Tibial nerve (tissue), 4 donors: ENCODE results near the gene PLEKHF1. TPM values are rescaled to one million over a fixed set of nuclear protein-coding genes. Genes with fewer than 3 reads are reported as not detected.

Experiments
- DNase-seq, 2 donors: peaks; one replicate each; pipeline ENCODE4 v3.0.0-alpha.2; 2019; ENCODE audit warnings: low spot score in 2 of 2
- H3K27ac ChIP-seq, 4 donors: fragments of 200-600 bp; sonication (generic) in 3 of 4; one replicate each; pipeline ENCODE4 v1.5.1; 2017 to 2019; ENCODE audit warnings: mild to moderate bottlenecking in 1 of 4
- H3K27me3 ChIP-seq, 2 donors: fragments of 200-600 bp; sonication (generic) in 1 of 2; one replicate each; pipeline versions ENCODE4 v1.5.1 to v1.6.0; 2017 to 2019
- H3K36me3 ChIP-seq, 3 donors: fragments of 200-600 bp; sonication (generic); one replicate each; pipeline ENCODE4 v1.5.1; 2018 to 2019
- H3K4me1 ChIP-seq, 4 donors: fragments of 200-600 bp; sonication (generic) in 3 of 4; one replicate each; pipeline ENCODE4 v1.5.1; 2017 to 2019
- H3K4me3 ChIP-seq, 4 donors: fragments of 200-600 bp; sonication (generic) in 3 of 4; one replicate each; pipeline ENCODE4 v1.5.1; 2017 to 2019; ENCODE audit warnings: mild to moderate bottlenecking in 1 of 4, moderate library complexity in 1 of 4
- H3K9me3 ChIP-seq, 4 donors: fragments of 200-600 bp; sonication (generic) in 3 of 4; one replicate each; pipeline ENCODE4 v1.5.1; 2017 to 2019
- CTCF ChIP-seq, 5 experiments: fragments of 200-600 bp in 3 of 5; fragments of 450-650 bp in 2 of 5; sonication (generic) in 3 of 5; IDR thresholded peaks; one replicate each; pipeline ENCODE4 v1.5.1; 2016 to 2019; ENCODE audit warnings: antibody characterized with exemption in 5 of 5, mild to moderate bottlenecking in 3 of 5, moderate library complexity in 2 of 5
- EP300 ChIP-seq, 2 donors: sonication (generic); formaldehyde crosslinking; IDR thresholded peaks; one replicate each; pipeline ENCODE4 v1.6.1; 2017; ENCODE audit warnings: antibody characterized with exemption in 2 of 2, mild to moderate bottlenecking in 1 of 2
- POLR2A ChIP-seq, 2 donors: fragments of 450-650 bp; IDR thresholded peaks; one replicate each; pipeline ENCODE4 v1.6.1; 2017; ENCODE audit warnings: antibody characterized with exemption in 2 of 2, mild to moderate bottlenecking in 2 of 2, moderate library complexity in 2 of 2
- WGBS, 2 donors: methylation state at CpG; one replicate each; pipeline ENCODE4 v1.1.5; 2018; 5-methylcytosine and 5-hydroxymethylcytosine counted together
- total RNA-seq, 4 donors: library from RNA; depleted of rRNA; stranded (reverse); fragments of >200 nt; gene quantifications; one replicate each; pipeline ENCODE4 v1.1.0, GENCODE V29; 2016

Gene PLEKHF1
- total RNA-seq, 4 donors from 2014 or later = 52.2 to 119 (median 89.0) TPM

GRCh38 chr19:29618434-29618833 lies 46.8 kb upstream of the PLEKHF1 start:
- peaks cover 0 to 36% (median 8%) of the 10 kb centered on the region in 3 donors for H3K36me3 ChIP-seq
- no peak overlapping the region for H3K27ac ChIP-seq
- no peaks in the 10 kb centered on the region for H3K9me3 ChIP-seq
- no peaks in the 10 kb centered on the region for H3K27me3 ChIP-seq
- no peak for DNase-seq
- WGBS, 2 donors = 79 to 86% methylated on average over 7 of the region's 7 CpGs
- TF ChIP-seq EP300 (IDR thresholded peaks at IDR 0.05) (no peak), CTCF (IDR thresholded peaks at IDR 0.05) (no peak), POLR2A (IDR thresholded peaks at IDR 0.05) (no peak)
- no peak overlapping the region for H3K4me3 ChIP-seq
- H3K4me1 ChIP-seq = no peaks in the 10 kb centered on the region

GRCh38 chr19:29618871-29619270 lies 46.4 kb upstream of the PLEKHF1 start:
- Histone ChIP-seq H3K36me3 (peaks cover 0 to 32% (median 4%) of the 10 kb centered on the region in 3 donors), H3K27ac (no peak overlapping the region), H3K4me3 (no peak overlapping the region), H3K9me3 (no peaks in the 10 kb centered on the region), H3K27me3 (no peaks in the 10 kb centered on the region), H3K4me1 (no peaks in the 10 kb centered on the region)
- TF ChIP-seq EP300 (IDR thresholded peaks at IDR 0.05) = no peak
- no peak for TF ChIP-seq POLR2A (IDR thresholded peaks at IDR 0.05)
- no peak for TF ChIP-seq CTCF (IDR thresholded peaks at IDR 0.05)
- WGBS, 2 donors = 68% methylated on average over 4 to 7 of the region's 7 CpGs
- DNase-seq = no peak

GRCh38 chr19:29620931-29621351 lies 44.3 kb upstream of the PLEKHF1 start:
- H3K27me3 ChIP-seq = no peaks in the 10 kb centered on the region
- peaks cover 0 to 11% (median 0%) of the 10 kb centered on the region in 3 donors for H3K36me3 ChIP-seq
- H3K27ac ChIP-seq = no peak overlapping the region
- no peak for TF ChIP-seq CTCF (IDR thresholded peaks at IDR 0.05)
- no peak for TF ChIP-seq POLR2A (IDR thresholded peaks at IDR 0.05)
- no peak for TF ChIP-seq EP300 (IDR thresholded peaks at IDR 0.05)
- H3K9me3 ChIP-seq = no peaks in the 10 kb centered on the region
- H3K4me3 ChIP-seq = no peak overlapping the region
- WGBS, 2 donors = 49 to 57% methylated on average over 15 of the region's 15 CpGs
- no peaks in the 10 kb centered on the region for H3K4me1 ChIP-seq
- DNase-seq = no peak

- no peaks in the 10 kb centered on the region for H3K36me3 ChIP-seq
- H3K4me1 ChIP-seq = no peaks in the 10 kb centered on the region
- no peaks in the 10 kb centered on the region for H3K9me3 ChIP-seq
- no peak overlapping the region for H3K27ac ChIP-seq
- no peak overlapping the region for H3K4me3 ChIP-seq
- WGBS, 2 donors = 72% methylated on average over 14 to 23 of the region's 23 CpGs
- no peaks in the 10 kb centered on the region for H3K27me3 ChIP-seq
- TF ChIP-seq POLR2A (IDR thresholded peaks at IDR 0.05) (no peak), CTCF (IDR thresholded peaks at IDR 0.05) (no peak), EP300 (IDR thresholded peaks at IDR 0.05) (no peak)
- no peak for DNase-seq
Observed at GRCh38 chr19:29622166-29623070, 42.8 kb upstream of the PLEKHF1 start.

GRCh38 chr19:29623726-29624488 lies 41.4 kb upstream of the PLEKHF1 start:
- Histone ChIP-seq H3K4me1 (no peaks in the 10 kb centered on the region), H3K36me3 (no peaks in the 10 kb centered on the region), H3K27ac (no peak overlapping the region), H3K27me3 (no peaks in the 10 kb centered on the region), H3K9me3 (no peaks in the 10 kb centered on the region), H3K4me3 (no peak overlapping the region)
- 81% methylated on average over 18 of the region's 18 CpGs for WGBS, 2 donors
- DNase-seq = no peak
- TF ChIP-seq EP300 (IDR thresholded peaks at IDR 0.05) (no peak), CTCF (IDR thresholded peaks at IDR 0.05) (no peak), POLR2A (IDR thresholded peaks at IDR 0.05) (no peak)
